Suprapubic skin (tissue), 4 donors: ENCODE results near the gene WNK1. TPM values are rescaled to one million over a fixed set of nuclear protein-coding genes. Genes with fewer than 3 reads are reported as not detected.

Source experiments
- DNase-seq, 2 donors: peaks; one replicate each; pipeline ENCODE4 v3.0.0-alpha.2; 2019; ENCODE audit warnings: low spot score in 2 of 2
- H3K27ac ChIP-seq: fragments of 200-600 bp; sonication (generic); one replicate; pipeline ENCODE4 v1.5.1; 2019
- H3K27me3 ChIP-seq: fragments of 200-600 bp; sonication (generic); one replicate; pipeline ENCODE4 v1.5.1; 2019
- H3K36me3 ChIP-seq: fragments of 200-600 bp; sonication (generic); one replicate; pipeline ENCODE4 v1.5.1; 2019
- H3K4me1 ChIP-seq: fragments of 200-600 bp; sonication (generic); one replicate; pipeline ENCODE4 v1.5.1; 2019
- H3K4me3 ChIP-seq: fragments of 200-600 bp; sonication (generic); one replicate; pipeline ENCODE4 v1.5.1; 2019; ENCODE audit warnings: mild to moderate bottlenecking
- H3K9me3 ChIP-seq: fragments of 200-600 bp; sonication (generic); one replicate; pipeline ENCODE4 v1.5.1; 2019
- EP300 ChIP-seq: sonication (generic); formaldehyde crosslinking; IDR thresholded peaks from one replicate; pipeline ENCODE4 v1.6.1; 2017; ENCODE audit warnings: antibody characterized with exemption
- POLR2A ChIP-seq, 2 donors: fragments of 450-650 bp; IDR thresholded peaks; one replicate each; pipeline ENCODE4 v1.6.1; 2017; ENCODE audit warnings: antibody characterized with exemption in 2 of 2, mild to moderate bottlenecking in 2 of 2, moderate library complexity in 2 of 2
- POLR2AphosphoS5 ChIP-seq, 3 donors: sonication (generic); formaldehyde crosslinking; IDR thresholded peaks; one replicate each; pipeline ENCODE4 v1.6.1; 2017; ENCODE audit warnings: antibody characterized with exemption in 3 of 3
- WGBS: methylation state at CpG from one replicate; pipeline ENCODE4 v1.1.5; 2018; 5-methylcytosine and 5-hydroxymethylcytosine counted together
- total RNA-seq, 4 donors: library from RNA; depleted of rRNA; stranded (reverse); fragments of >200 nt; gene quantifications; one replicate each; pipeline ENCODE4 v1.1.0, GENCODE V29; 2016
- TF ChIP-seq, protein P1 (sequence below), 2 donors: fragments of 200-600 bp in 1 of 2; fragments of 450-650 bp in 1 of 2; sonication (generic) in 1 of 2; IDR thresholded peaks; one replicate each; pipeline ENCODE4 v1.5.1; 2016 to 2019; ENCODE audit warnings: antibody characterized with exemption in 2 of 2, mild to moderate bottlenecking in 1 of 2, moderate library complexity in 1 of 2

The WNK1 gene
- total RNA-seq, 4 donors from 2014 or later: 368 to 724 (median 435) TPM

- Histone ChIP-seq H3K27me3 (no peaks in the 10 kb centered on the region), H3K4me1 (peaks cover 9% of the 10 kb centered on the region), H3K9me3 (no peaks in the 10 kb centered on the region), H3K4me3 (no peak overlapping the region), H3K36me3 (no peaks in the 10 kb centered on the region), H3K27ac (no peak overlapping the region)
- TF ChIP-seq POLR2A (IDR thresholded peaks at IDR 0.05): no peak
- TF ChIP-seq, protein P1, sequence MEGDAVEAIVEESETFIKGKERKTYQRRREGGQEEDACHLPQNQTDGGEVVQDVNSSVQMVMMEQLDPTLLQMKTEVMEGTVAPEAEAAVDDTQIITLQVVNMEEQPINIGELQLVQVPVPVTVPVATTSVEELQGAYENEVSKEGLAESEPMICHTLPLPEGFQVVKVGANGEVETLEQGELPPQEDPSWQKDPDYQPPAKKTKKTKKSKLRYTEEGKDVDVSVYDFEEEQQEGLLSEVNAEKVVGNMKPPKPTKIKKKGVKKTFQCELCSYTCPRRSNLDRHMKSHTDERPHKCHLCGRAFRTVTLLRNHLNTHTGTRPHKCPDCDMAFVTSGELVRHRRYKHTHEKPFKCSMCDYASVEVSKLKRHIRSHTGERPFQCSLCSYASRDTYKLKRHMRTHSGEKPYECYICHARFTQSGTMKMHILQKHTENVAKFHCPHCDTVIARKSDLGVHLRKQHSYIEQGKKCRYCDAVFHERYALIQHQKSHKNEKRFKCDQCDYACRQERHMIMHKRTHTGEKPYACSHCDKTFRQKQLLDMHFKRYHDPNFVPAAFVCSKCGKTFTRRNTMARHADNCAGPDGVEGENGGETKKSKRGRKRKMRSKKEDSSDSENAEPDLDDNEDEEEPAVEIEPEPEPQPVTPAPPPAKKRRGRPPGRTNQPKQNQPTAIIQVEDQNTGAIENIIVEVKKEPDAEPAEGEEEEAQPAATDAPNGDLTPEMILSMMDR (IDR thresholded peaks at IDR 0.05): no peak
- TF ChIP-seq POLR2AphosphoS5 (IDR thresholded peaks at IDR 0.05): no peak
- TF ChIP-seq EP300: no peak
- DNase-seq: no peak
- WGBS: 94% methylated on average over 9 of the region's 9 CpGs
These were observed 21.8 kb upstream of the WNK1 start for GRCh38 chr12:730550-730949.

DNA sequence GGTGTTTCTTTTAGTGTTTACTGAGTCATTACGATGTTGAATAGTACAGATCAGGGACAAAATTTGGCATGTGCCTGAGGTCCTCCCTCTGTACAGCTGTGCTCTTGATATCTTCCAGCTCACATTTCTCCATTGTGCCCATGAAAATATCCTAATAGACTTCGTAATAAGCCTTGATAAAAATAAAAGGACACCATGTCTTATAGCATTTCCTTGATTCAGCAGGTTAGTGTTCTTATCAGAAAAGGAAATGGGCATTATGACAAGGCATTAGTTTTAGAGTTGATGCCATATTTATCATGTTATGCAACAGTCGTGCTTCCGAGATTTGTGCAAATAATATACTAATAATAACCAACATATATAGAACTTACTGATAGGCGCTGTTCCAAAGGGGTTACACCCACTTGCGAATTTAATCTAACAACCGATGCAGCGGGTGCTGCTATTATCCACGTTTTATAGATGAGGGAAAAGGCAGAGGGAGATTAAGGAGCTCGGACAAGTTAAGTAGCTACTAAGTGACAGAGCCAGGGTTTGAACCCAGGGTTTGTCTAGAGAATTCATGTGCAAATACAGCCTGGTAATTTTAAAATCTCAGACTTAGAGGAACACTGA is 15.1 kb upstream of the WNK1 start:
- no peaks in the 10 kb centered on the region for H3K27me3 ChIP-seq
- WGBS: 46% methylated on average over 10 of the region's 10 CpGs
- no peaks in the 10 kb centered on the region for H3K36me3 ChIP-seq
- H3K4me1 ChIP-seq: peaks cover 2% of the 10 kb centered on the region
- no peak overlapping the region for H3K4me3 ChIP-seq
- H3K27ac ChIP-seq: peak overlapping the region; percentile 22
- DNase-seq: no peak
- TF ChIP-seq POLR2A (IDR thresholded peaks at IDR 0.05) (no peak), EP300 (no peak), POLR2AphosphoS5 (IDR thresholded peaks at IDR 0.05) (no peak)
- TF ChIP-seq, protein P1 (IDR thresholded peaks at IDR 0.05): no peak
- H3K9me3 ChIP-seq: no peaks in the 10 kb centered on the region

DNA sequence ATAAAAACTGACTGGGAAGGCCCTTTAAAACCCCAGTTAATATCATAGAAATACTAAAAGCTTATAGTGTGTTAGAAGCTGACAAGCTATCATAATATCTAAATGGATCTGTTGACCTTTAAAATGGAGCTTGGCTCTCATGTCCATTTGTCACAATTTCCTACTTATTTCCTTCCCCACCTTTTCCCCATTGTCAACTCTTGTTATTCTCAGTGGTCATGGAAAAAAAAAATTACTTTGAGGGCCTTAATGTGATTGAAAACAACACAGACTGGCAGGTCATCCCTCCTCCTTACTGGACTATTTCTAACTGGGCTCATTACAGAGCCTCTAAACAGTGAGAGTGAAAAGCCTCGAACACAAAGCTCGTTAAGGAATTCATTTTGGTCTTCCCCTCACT is 13.7 kb upstream of the WNK1 start:
- no peak for DNase-seq
- Histone ChIP-seq H3K27me3 (no peaks in the 10 kb centered on the region), H3K4me1 (peaks cover 2% of the 10 kb centered on the region), H3K4me3 (no peak overlapping the region), H3K36me3 (no peaks in the 10 kb centered on the region), H3K27ac (peak overlapping the region; percentile 22), H3K9me3 (no peaks in the 10 kb centered on the region)
- WGBS: 80% methylated on average over 2 of the region's 2 CpGs
- TF ChIP-seq EP300: no peak
- no peak for TF ChIP-seq POLR2AphosphoS5 (IDR thresholded peaks at IDR 0.05)
- TF ChIP-seq, protein P1 (IDR thresholded peaks at IDR 0.05): no peak
- TF ChIP-seq POLR2A (IDR thresholded peaks at IDR 0.05): no peak

DNA sequence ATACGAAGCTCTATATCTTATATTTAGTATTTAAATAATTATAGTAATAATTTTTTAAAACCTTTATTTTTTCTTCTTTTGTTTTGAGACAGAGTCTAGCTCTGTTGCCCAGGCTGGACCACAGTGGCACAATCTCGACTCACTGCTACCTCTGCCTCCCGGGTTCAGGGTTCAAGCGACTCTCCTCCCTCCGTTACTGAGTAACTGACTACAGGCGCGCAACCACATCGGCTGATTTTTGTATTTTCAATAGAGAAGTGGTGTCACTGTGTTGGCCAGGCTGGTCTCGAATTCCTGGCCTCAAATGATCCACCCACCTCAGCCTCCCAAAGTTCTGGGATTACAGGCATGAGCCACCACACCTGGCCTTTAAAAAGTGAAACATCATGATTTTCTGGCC is 13.0 kb upstream of the WNK1 start:
- WGBS: 95% methylated on average over 9 of the region's 9 CpGs
- H3K9me3 ChIP-seq: no peaks in the 10 kb centered on the region
- DNase-seq: no peak
- peaks cover 2% of the 10 kb centered on the region for H3K4me1 ChIP-seq
- no peak for TF ChIP-seq POLR2A (IDR thresholded peaks at IDR 0.05)
- TF ChIP-seq POLR2AphosphoS5 (IDR thresholded peaks at IDR 0.05): no peak
- TF ChIP-seq EP300: no peak
- TF ChIP-seq, protein P1 (IDR thresholded peaks at IDR 0.05): no peak
- no peaks in the 10 kb centered on the region for H3K36me3 ChIP-seq
- H3K27ac ChIP-seq: peak overlapping the region; percentile 4
- H3K27me3 ChIP-seq: no peaks in the 10 kb centered on the region
- no peak overlapping the region for H3K4me3 ChIP-seq

- Histone ChIP-seq H3K27me3 (no peaks in the 10 kb centered on the region), H3K27ac (peak overlapping the region; percentile 67), H3K9me3 (no peaks in the 10 kb centered on the region), H3K36me3 (no peaks in the 10 kb centered on the region), H3K4me3 (no peak overlapping the region), H3K4me1 (peaks cover 2% of the 10 kb centered on the region)
- 48% methylated on average over 6 of the region's 6 CpGs for WGBS
- DNase-seq: no peak
- TF ChIP-seq POLR2A (IDR thresholded peaks at IDR 0.05) (no peak), POLR2AphosphoS5 (IDR thresholded peaks at IDR 0.05) (peak in 1 of 3 donors; percentile 35)
These were observed 11.5 kb upstream of the WNK1 start for GRCh38 chr12:740921-741320.
